Breast epithelium (tissue), 4 donors: ENCODE results near the gene NUDT7. TPM values are rescaled to one million over a fixed set of nuclear protein-coding genes. Genes with fewer than 3 reads are reported as not detected.
A peak's percentile ranks its signal among the peaks of the same experiment; 100 is the strongest.

Experiments
- DNase-seq, 2 donors: peaks; one replicate each; pipeline ENCODE4 v3.0.0-alpha.2; 2019; ENCODE audit warnings: low spot score in 2 of 2
- H3K27ac ChIP-seq, 2 donors: fragments of 200-600 bp; sonication (generic) in 1 of 2; one replicate each; pipeline ENCODE4 v1.5.1; 2016 to 2019; ENCODE audit warnings: mild to moderate bottlenecking in 1 of 2
- H3K27me3 ChIP-seq, 2 donors: fragments of 200-600 bp; sonication (generic) in 1 of 2; one replicate each; pipeline versions ENCODE4 v1.5.1 to v1.6.0; 2017 to 2019; ENCODE audit warnings: control low read depth in 1 of 2, mild to moderate bottlenecking in 1 of 2
- H3K36me3 ChIP-seq: fragments of 200-600 bp; one replicate; pipeline ENCODE4 v1.5.1; 2019
- H3K4me1 ChIP-seq, 2 donors: fragments of 200-600 bp; sonication (generic); one replicate each; pipeline ENCODE4 v1.5.1; 2016 to 2019; ENCODE audit warnings: control low read depth in 1 of 2
- H3K4me3 ChIP-seq, 3 donors: fragments of 200-600 bp; sonication (generic); 1 replicate in 2 of 3; 2 replicates in 1 of 3; pipeline ENCODE4 v1.5.1; 2016 to 2019; ENCODE audit warnings: mild to moderate bottlenecking in 3 of 3, moderate library complexity in 2 of 3
- H3K9me3 ChIP-seq, 2 donors: fragments of 200-600 bp; sonication (generic) in 1 of 2; one replicate each; pipeline ENCODE4 v1.5.1; 2016 to 2019; ENCODE audit warnings: control low read depth in 1 of 2
- CTCF ChIP-seq, 3 donors: fragments of 450-650 bp; IDR thresholded peaks; one replicate each; pipeline ENCODE4 v1.5.1; 2016 to 2017; ENCODE audit warnings: antibody characterized with exemption in 3 of 3, mild to moderate bottlenecking in 3 of 3, moderate library complexity in 3 of 3
- POLR2A ChIP-seq: fragments of 450-650 bp; IDR thresholded peaks from one replicate; pipeline ENCODE4 v1.6.1; 2016; ENCODE audit warnings: antibody characterized with exemption, mild to moderate bottlenecking, moderate library complexity
- POLR2AphosphoS5 ChIP-seq, 3 donors: sonication (generic); formaldehyde crosslinking; IDR thresholded peaks; one replicate each; pipeline ENCODE4 v1.6.1; 2017; ENCODE audit warnings: antibody characterized with exemption in 3 of 3
- intact Hi-C: fragments of 100-400 bp; cut with DNase I; formaldehyde crosslinking; loops from one replicate; pipeline ENCODE4 v1.15.1; 2023; ENCODE audit warnings: low total_unique reads
- total RNA-seq, 3 donors: library from RNA; depleted of rRNA; stranded (reverse); fragments of >200 nt; gene quantifications; one replicate each; pipeline ENCODE4 v1.1.0, GENCODE V29; 2016

Gene NUDT7
- total RNA-seq, 3 donors from 2014 or later, result 4.9 to 12.3 (median 11.1) TPM

GRCh38 chr16:77715145-77715544, 7.2 kb upstream of the NUDT7 start:
- H3K27ac ChIP-seq, result no peak overlapping the region
- H3K4me1 ChIP-seq, result no peaks in the 10 kb centered on the region
- H3K36me3 ChIP-seq, result no peaks in the 10 kb centered on the region
- H3K27me3 ChIP-seq, result no peaks in the 10 kb centered on the region
- no peak for DNase-seq
- TF ChIP-seq CTCF (IDR thresholded peaks at IDR 0.05), result no peak
- H3K4me3 ChIP-seq, result no peak overlapping the region
- intact Hi-C loops, result no loop called here
- no peaks in the 10 kb centered on the region for H3K9me3 ChIP-seq

- DNase-seq, result no peak
- Histone ChIP-seq H3K36me3 (no peaks in the 10 kb centered on the region), H3K27ac (peak overlapping the region in 1 of 2 donors; percentile 57), H3K4me3 (peak overlapping the region; percentile 77 to 81 (median 78)), H3K27me3 (no peaks in the 10 kb centered on the region), H3K9me3 (no peaks in the 10 kb centered on the region), H3K4me1 (no peaks in the 10 kb centered on the region)
- intact Hi-C loops, result no loop called here
- no peak for TF ChIP-seq POLR2A
- TF ChIP-seq POLR2AphosphoS5 (IDR thresholded peaks at IDR 0.05), result no peak
- TF ChIP-seq CTCF (IDR thresholded peaks at IDR 0.05), result no peak
These were observed 484 bp upstream of the NUDT7 start for GRCh38 chr16:77721752-77722308.

GRCh38 chr16:77723108-77723514, 797 bp downstream of the NUDT7 start:
- intact Hi-C loops, result no loop called here
- Histone ChIP-seq H3K9me3 (no peaks in the 10 kb centered on the region), H3K4me3 (peak overlapping the region; percentile 77 to 81 (median 78)), H3K36me3 (no peaks in the 10 kb centered on the region), H3K27ac (peak overlapping the region; percentile 82 to 85), H3K27me3 (no peaks in the 10 kb centered on the region), H3K4me1 (no peaks in the 10 kb centered on the region)
- no peak for DNase-seq
- no peak for TF ChIP-seq CTCF (IDR thresholded peaks at IDR 0.05)
- TF ChIP-seq POLR2AphosphoS5 (IDR thresholded peaks at IDR 0.05), result no peak

- DNase-seq, result no peak
- intact Hi-C loops, result no loop called here
- no peaks in the 10 kb centered on the region for H3K36me3 ChIP-seq
These were observed 1.9 kb downstream of the NUDT7 start for GRCh38 chr16:77724174-77724573.

GRCh38 chr16:77729951-77730350, 7.6 kb downstream of the NUDT7 start:
- H3K27ac ChIP-seq, result no peak overlapping the region
- H3K36me3 ChIP-seq, result no peaks in the 10 kb centered on the region
- no peak for DNase-seq
- no peaks in the 10 kb centered on the region for H3K4me1 ChIP-seq
- H3K27me3 ChIP-seq, result no peaks in the 10 kb centered on the region
- no peak for TF ChIP-seq POLR2A
- TF ChIP-seq POLR2AphosphoS5 (IDR thresholded peaks at IDR 0.05), result no peak
- no peak for TF ChIP-seq CTCF (IDR thresholded peaks at IDR 0.05)
- intact Hi-C loops, result loop anchor here (5.0 kb wide), 1 partner anchor 1562 kb away; no protein-coding TSS in a partner anchor
- H3K9me3 ChIP-seq, result no peaks in the 10 kb centered on the region
- no peak overlapping the region for H3K4me3 ChIP-seq

More at GRCh38 chr16:77724174-77724573, 1.9 kb downstream of the NUDT7 start:
- no peaks in the 10 kb centered on the region for H3K9me3 ChIP-seq
- no peaks in the 10 kb centered on the region for H3K27me3 ChIP-seq
- H3K4me1 ChIP-seq, result no peaks in the 10 kb centered on the region
- no peak overlapping the region for H3K4me3 ChIP-seq
- H3K27ac ChIP-seq, result no peak overlapping the region
- TF ChIP-seq POLR2AphosphoS5 (IDR thresholded peaks at IDR 0.05), result no peak
- TF ChIP-seq POLR2A, result no peak
- no peak for TF ChIP-seq CTCF (IDR thresholded peaks at IDR 0.05)
